Smooth muscle cell (in vitro differentiated cells): ENCODE data around the gene WDR1. TPM values are rescaled to one million over a fixed set of nuclear protein-coding genes. Genes with fewer than 3 reads are reported as not detected.

ENCODE experiments used
- DNase-seq: peaks from one replicate; lab custom pipeline; 2025; ENCODE audit not compliant: unreplicated experiment; lab: John Stamatoyannopoulos, UW
- H2AFZ ChIP-seq: fragments of 200-600 bp; sonication (generic); 2 replicates; pipeline ENCODE4 v1.6.0; 2016; ENCODE audit warnings: antibody characterized with exemption, low read depth, mild to moderate bottlenecking
- H3F3A ChIP-seq: fragments of 200-600 bp; sonication (generic); 2 replicates; pipeline ENCODE4 v1.6.0; 2017; ENCODE audit warnings: antibody characterized with exemption, low read depth
- H3K27ac ChIP-seq: fragments of 200-600 bp; sonication (generic); 2 replicates; pipeline ENCODE4 v1.5.1; 2016; ENCODE audit warnings: low read depth, mild to moderate bottlenecking
- H3K27me3 ChIP-seq: fragments of 200-600 bp; sonication (generic); 2 replicates; pipeline ENCODE4 v1.6.1; 2016; ENCODE audit warnings: low read depth, mild to moderate bottlenecking
- H3K36me3 ChIP-seq: fragments of 200-600 bp; sonication (generic); 2 replicates; pipeline ENCODE4 v1.5.1; 2016; ENCODE audit warnings: low read depth
- H3K4me1 ChIP-seq: fragments of 200-600 bp; sonication (generic); 2 replicates; pipeline ENCODE4 v1.5.1; 2016; ENCODE audit warnings: low read depth
- H3K4me2 ChIP-seq: fragments of 200-600 bp; sonication (generic); 2 replicates; pipeline ENCODE4 v1.6.0; 2016; ENCODE audit warnings: mild to moderate bottlenecking
- H3K4me3 ChIP-seq: fragments of 200-600 bp; sonication (generic); 2 replicates; pipeline ENCODE4 v1.5.1; 2016; ENCODE audit warnings: mild to moderate bottlenecking
- H3K79me2 ChIP-seq: fragments of 200-600 bp; sonication (generic); 2 replicates; pipeline ENCODE4 v1.6.0; 2016; ENCODE audit warnings: low read depth, mild to moderate bottlenecking
- H3K9ac ChIP-seq: fragments of 200-600 bp; sonication (generic); 2 replicates; pipeline ENCODE4 v1.6.0; 2016; ENCODE audit warnings: low read depth
- H3K9me3 ChIP-seq: fragments of 200-600 bp; sonication (generic); replicated peaks from 2 replicates; pipeline ENCODE4 v1.5.1; 2016; ENCODE audit warnings: low read depth
- H4K20me1 ChIP-seq: fragments of 200-600 bp; sonication (generic); 2 replicates; pipeline ENCODE4 v1.6.0; 2016; ENCODE audit warnings: low read depth
- CTCF ChIP-seq: fragments of 200-600 bp; sonication (generic); IDR thresholded peaks from 2 replicates; pipeline ENCODE4 v1.5.1; 2017; ENCODE audit warnings: borderline replicate concordance, mild to moderate bottlenecking, antibody characterized with exemption; ENCODE audit not compliant: insufficient read depth, poor library complexity, severe bottlenecking
- WGBS: methylation state at CpG from one replicate; pipeline ENCODE4 v1.1.7; 2016; ENCODE audit warnings: low lambda C conversion rate; 5-methylcytosine and 5-hydroxymethylcytosine counted together
- polyA plus RNA-seq: library from polyadenylated mRNA; unstranded; fragments of >200 nt; fragmentation: Nextera tagmentation; extraction: Ambion mirVana; gene quantifications from 2 replicates; pipeline ENCODE4 v1.2.1, GENCODE V29; 2016
- total RNA-seq: library from RNA; depleted of rRNA; stranded (reverse); fragments of >200 nt; gene quantifications from 2 replicates; pipeline ENCODE4 v1.2.3, GENCODE V29; 2014

WDR1 gene
- total and polyA plus RNA-seq, 2 experiments from 2014 or later = 259 to 273 TPM

- H3K36me3 ChIP-seq = no peaks in the 10 kb centered on the region
- peak overlapping the region; percentile 83 for H3K4me2 ChIP-seq
- H3K27ac ChIP-seq = peak overlapping the region; percentile 88
- no peaks in the 10 kb centered on the region for H3K9me3 ChIP-seq
- TF ChIP-seq CTCF = no peak
- H4K20me1 ChIP-seq = peaks cover 25% of the 10 kb centered on the region
- no peak overlapping the region for H2AFZ ChIP-seq
- 71% methylated on average over 21 of the region's 21 CpGs for WGBS
- DNase-seq = no peak
- H3K9ac ChIP-seq = peak overlapping the region; percentile 84
- no peaks in the 10 kb centered on the region for H3K27me3 ChIP-seq
- peaks cover 19% of the 10 kb centered on the region for H3K4me1 ChIP-seq
- peak overlapping the region; percentile 70 for H3K4me3 ChIP-seq
- H3K79me2 ChIP-seq = peaks cover 28% of the 10 kb centered on the region
- no peaks in the 10 kb centered on the region for H3F3A ChIP-seq
Measured at GRCh38 chr4:10118048-10119004, 1.7 kb upstream of the WDR1 start.

GRCh38 chr4:10117359-10118047 is 904 bp upstream of the WDR1 start:
- no peaks in the 10 kb centered on the region for H3K9me3 ChIP-seq
- peak overlapping the region; percentile 88 for H3K27ac ChIP-seq
- no peaks in the 10 kb centered on the region for H3F3A ChIP-seq
- H3K4me1 ChIP-seq = peaks cover 19% of the 10 kb centered on the region
- 7% methylated on average over 17 of the region's 17 CpGs for WGBS
- H3K36me3 ChIP-seq = no peaks in the 10 kb centered on the region
- TF ChIP-seq CTCF = no peak
- H3K4me2 ChIP-seq = peak overlapping the region; percentile 83
- H3K4me3 ChIP-seq = peak overlapping the region; percentile 70
- H3K79me2 ChIP-seq = peaks cover 36% of the 10 kb centered on the region
- H3K9ac ChIP-seq = peak overlapping the region; percentile 84
- peaks cover 33% of the 10 kb centered on the region for H4K20me1 ChIP-seq
- H2AFZ ChIP-seq = no peak overlapping the region
- no peak for DNase-seq
- H3K27me3 ChIP-seq = no peaks in the 10 kb centered on the region

- Histone ChIP-seq H3K27ac (peak overlapping the region; percentile 66), H4K20me1 (peaks cover 49% of the 10 kb centered on the region), H3K4me2 (peak overlapping the region; percentile 90), H3K9me3 (no peaks in the 10 kb centered on the region), H3K79me2 (peaks cover 52% of the 10 kb centered on the region), H3K4me1 (peaks cover 19% of the 10 kb centered on the region), H2AFZ (no peak overlapping the region), H3K9ac (peak overlapping the region; percentile 56), H3K27me3 (no peaks in the 10 kb centered on the region), H3K4me3 (peak overlapping the region; percentile 70), H3K36me3 (no peaks in the 10 kb centered on the region), H3F3A (no peaks in the 10 kb centered on the region)
- TF ChIP-seq CTCF = no peak
- DNase-seq = no peak
- 3% methylated on average over 37 of the region's 70 CpGs for WGBS
Measured at GRCh38 chr4:10115797-10116568, 616 bp downstream of the WDR1 start.
